Bronchial epithelial cell (primary cell): ENCODE measurements around the gene EIPR1. TPM values are rescaled to one million over a fixed set of nuclear protein-coding genes. Genes with fewer than 3 reads are reported as not detected.
A peak's percentile ranks its signal among the peaks of the same experiment; 100 is the strongest.

Experiments used
- DNase-seq: peaks from one replicate; pipeline ENCODE4 v3.0.0-alpha.2; 2010; ENCODE audit warnings: low read depth
- FAIRE-seq: peaks from 2 replicates; lab custom pipeline; 2011; peaks lifted over from hg19 to GRCh38; lab: Jason Lieb, UNC
- H3K27me3 ChIP-seq: 2 replicates; pipeline ENCODE4 v1.5.1; 2011; ENCODE audit warnings: low read length; ENCODE audit not compliant: control insufficient read depth, insufficient read depth
- H3K36me3 ChIP-seq: 2 replicates; pipeline ENCODE4 v1.5.1; 2011; ENCODE audit warnings: low read length; ENCODE audit not compliant: control insufficient read depth, insufficient read depth
- H3K4me3 ChIP-seq: 2 replicates; pipeline ENCODE4 v1.5.1; 2011; ENCODE audit warnings: mild to moderate bottlenecking, low read depth, low read length, control low read depth
- CTCF ChIP-seq: IDR thresholded peaks from 2 replicates; pipeline ENCODE4 v1.5.1; 2011; ENCODE audit warnings: mild to moderate bottlenecking, moderate library complexity, low read length, control low read depth, inconsistent platforms; ENCODE audit not compliant: insufficient read depth, severe bottlenecking
- total RNA-seq: library from RNA; depleted of rRNA; stranded (reverse); fragments of >200 nt; gene quantifications from 2 replicates; pipeline ENCODE4 v1.2.1, GENCODE V29; 2014

EIPR1 gene
- total RNA-seq, 1 donor from 2014 or later: 44.5 TPM

- Histone ChIP-seq H3K4me3 (no peak overlapping the region), H3K27me3 (no peaks in the 10 kb centered on the region), H3K36me3 (no peaks in the 10 kb centered on the region)
- no peak for DNase-seq
- FAIRE-seq: no peak
- no peak for TF ChIP-seq CTCF
These were observed 99.7 kb downstream of the EIPR1 start for GRCh38 chr2:3277748-3278520.

- H3K27me3 ChIP-seq: no peaks in the 10 kb centered on the region
- FAIRE-seq: no peak
- TF ChIP-seq CTCF: no peak
- H3K36me3 ChIP-seq: no peaks in the 10 kb centered on the region
- no peak for DNase-seq
- H3K4me3 ChIP-seq: no peak overlapping the region
These were observed 100.4 kb downstream of the EIPR1 start for GRCh38 chr2:3277050-3277747.

GRCh38 chr2:3272761-3273160 is 104.9 kb downstream of the EIPR1 start:
- no peak for TF ChIP-seq CTCF
- Histone ChIP-seq H3K27me3 (no peaks in the 10 kb centered on the region), H3K4me3 (no peak overlapping the region), H3K36me3 (no peaks in the 10 kb centered on the region)
- no peak for DNase-seq
- no peak for FAIRE-seq

- Histone ChIP-seq H3K27me3 (no peaks in the 10 kb centered on the region), H3K36me3 (no peaks in the 10 kb centered on the region), H3K4me3 (no peak overlapping the region)
- FAIRE-seq (no peak), DNase-seq (no peak)
- TF ChIP-seq CTCF: no peak
These were observed 107.5 kb downstream of the EIPR1 start for GRCh38 chr2:3270095-3270478.

GRCh38 chr2:3269425-3270094 is 108.1 kb downstream of the EIPR1 start:
- H3K27me3 ChIP-seq: no peaks in the 10 kb centered on the region
- TF ChIP-seq CTCF: no peak
- FAIRE-seq (peak; percentile 80), DNase-seq (no peak)
- no peak overlapping the region for H3K4me3 ChIP-seq
- H3K36me3 ChIP-seq: no peaks in the 10 kb centered on the region
